DOHH2 (cell line): ENCODE data around the gene FREM1.

Source experiments
- H3F3A ChIP-seq: fragments of 200-600 bp; sonication (generic), shearing (Covaris generic); 2 replicates; pipeline ENCODE4 v1.6.0; 2016; ENCODE audit warnings: antibody characterized with exemption, mild to moderate bottlenecking; ENCODE audit not compliant: control insufficient read depth, insufficient read depth
- H3K27ac ChIP-seq: fragments of 200-600 bp; sonication (generic); 2 replicates; pipeline ENCODE4 v1.5.1; 2014; ENCODE audit warnings: low read depth, mild to moderate bottlenecking, low read length, moderate library complexity
- H3K27me3 ChIP-seq: fragments of 200-600 bp; sonication (generic); 2 replicates; pipeline ENCODE4 v1.6.1; 2014; ENCODE audit warnings: mild to moderate bottlenecking, low read length, mixed read lengths; ENCODE audit not compliant: control insufficient read depth
- H3K36me3 ChIP-seq: fragments of 200-600 bp; sonication (generic); 2 replicates; pipeline ENCODE4 v1.6.1; 2014; ENCODE audit warnings: mild to moderate bottlenecking, low read length, moderate library complexity, mixed read lengths; ENCODE audit not compliant: control insufficient read depth
- H3K4me1 ChIP-seq: fragments of 200-600 bp; sonication (generic); 2 replicates; pipeline ENCODE4 v1.6.1; 2014; ENCODE audit warnings: mild to moderate bottlenecking, low read length, mixed read lengths; ENCODE audit not compliant: control insufficient read depth
- H3K4me2 ChIP-seq: fragments of 200-600 bp; sonication (generic); 2 replicates; pipeline ENCODE4 v1.6.0; 2014; ENCODE audit warnings: mild to moderate bottlenecking, low read length, moderate library complexity
- H3K4me3 ChIP-seq: fragments of 200-600 bp; sonication (generic); 2 replicates; pipeline ENCODE4 v1.5.1; 2014; ENCODE audit warnings: mild to moderate bottlenecking, low read length, mixed read lengths
- H3K79me2 ChIP-seq: fragments of 200-600 bp; sonication (generic); 2 replicates; pipeline ENCODE4 v1.6.1; 2014; ENCODE audit warnings: mild to moderate bottlenecking, low read length, mixed read lengths; ENCODE audit not compliant: control insufficient read depth
- H3K9me2 ChIP-seq: fragments of 200-600 bp; sonication (generic); replicated peaks from 2 replicates; pipeline ENCODE4 v1.6.1; 2014; ENCODE audit warnings: mild to moderate bottlenecking, low read length, mixed read lengths; ENCODE audit not compliant: control insufficient read depth
- H3K9me3 ChIP-seq: fragments of 200-600 bp; sonication (generic); 2 replicates; pipeline ENCODE4 v1.6.1; 2014; ENCODE audit warnings: antibody characterized with exemption, low read length, mixed read lengths; ENCODE audit not compliant: control insufficient read depth, insufficient read depth
- H4K20me1 ChIP-seq: fragments of 200-600 bp; sonication (generic); 2 replicates; pipeline ENCODE4 v1.6.0; 2014; ENCODE audit warnings: low read depth, mild to moderate bottlenecking, antibody characterized with exemption, low read length, moderate library complexity; ENCODE audit not compliant: control insufficient read depth, insufficient read depth
- EZH2phosphoT487 ChIP-seq: fragments of 200-600 bp; sonication (generic); IDR thresholded peaks from 2 replicates; pipeline ENCODE4 v1.6.1; 2017; ENCODE audit warnings: borderline replicate concordance, mild to moderate bottlenecking, antibody characterized with exemption, low read length, moderate library complexity, mixed read lengths
- TF ChIP-seq, protein P1 (sequence below): fragments of 200-600 bp; sonication (generic); IDR thresholded peaks from one replicate; pipeline ENCODE4 v1.5.1; 2014; ENCODE audit warnings: antibody characterized with exemption, mild to moderate bottlenecking, low read depth, low read length; ENCODE audit not compliant: poor library complexity, severe bottlenecking

The FREM1 gene

GRCh38 chr9:14778565-14778964 lies 131.7 kb downstream of the FREM1 start:
- H3K9me2 ChIP-seq, result no peaks in the 10 kb centered on the region
- TF ChIP-seq EZH2phosphoT487, result no peak
- TF ChIP-seq, protein P1, sequence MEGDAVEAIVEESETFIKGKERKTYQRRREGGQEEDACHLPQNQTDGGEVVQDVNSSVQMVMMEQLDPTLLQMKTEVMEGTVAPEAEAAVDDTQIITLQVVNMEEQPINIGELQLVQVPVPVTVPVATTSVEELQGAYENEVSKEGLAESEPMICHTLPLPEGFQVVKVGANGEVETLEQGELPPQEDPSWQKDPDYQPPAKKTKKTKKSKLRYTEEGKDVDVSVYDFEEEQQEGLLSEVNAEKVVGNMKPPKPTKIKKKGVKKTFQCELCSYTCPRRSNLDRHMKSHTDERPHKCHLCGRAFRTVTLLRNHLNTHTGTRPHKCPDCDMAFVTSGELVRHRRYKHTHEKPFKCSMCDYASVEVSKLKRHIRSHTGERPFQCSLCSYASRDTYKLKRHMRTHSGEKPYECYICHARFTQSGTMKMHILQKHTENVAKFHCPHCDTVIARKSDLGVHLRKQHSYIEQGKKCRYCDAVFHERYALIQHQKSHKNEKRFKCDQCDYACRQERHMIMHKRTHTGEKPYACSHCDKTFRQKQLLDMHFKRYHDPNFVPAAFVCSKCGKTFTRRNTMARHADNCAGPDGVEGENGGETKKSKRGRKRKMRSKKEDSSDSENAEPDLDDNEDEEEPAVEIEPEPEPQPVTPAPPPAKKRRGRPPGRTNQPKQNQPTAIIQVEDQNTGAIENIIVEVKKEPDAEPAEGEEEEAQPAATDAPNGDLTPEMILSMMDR, result no peak
- H3K4me2 ChIP-seq, result no peak overlapping the region
- no peaks in the 10 kb centered on the region for H3K79me2 ChIP-seq
- H3K27me3 ChIP-seq, result no peaks in the 10 kb centered on the region
- H3K4me3 ChIP-seq, result no peak overlapping the region
- H3K36me3 ChIP-seq, result no peaks in the 10 kb centered on the region
- no peaks in the 10 kb centered on the region for H3K9me3 ChIP-seq
- H4K20me1 ChIP-seq, result no peaks in the 10 kb centered on the region
- H3K27ac ChIP-seq, result no peak overlapping the region
- H3F3A ChIP-seq, result no peaks in the 10 kb centered on the region
- no peaks in the 10 kb centered on the region for H3K4me1 ChIP-seq

DNA sequence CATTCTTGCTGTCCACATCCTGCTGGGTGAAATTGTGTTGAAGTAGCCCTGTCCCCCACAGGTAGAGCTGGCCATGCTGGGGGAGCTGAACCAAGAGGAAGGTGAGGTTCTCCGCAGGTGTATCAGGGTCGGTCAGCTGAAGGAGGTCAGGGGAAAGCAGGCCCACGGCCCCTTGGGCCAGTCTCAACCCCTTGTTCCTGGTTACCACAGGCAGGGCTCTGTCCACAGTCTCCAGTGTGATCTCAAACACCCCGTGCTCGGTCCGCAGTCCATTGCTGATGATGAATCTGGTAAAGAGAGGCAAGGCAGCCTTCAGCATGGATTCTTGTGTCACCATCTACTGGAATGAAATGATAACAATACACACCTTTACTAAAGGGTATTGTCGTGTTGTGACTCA lies 134.3 kb downstream of the FREM1 start:
- H4K20me1 ChIP-seq, result no peaks in the 10 kb centered on the region
- no peak overlapping the region for H3K27ac ChIP-seq
- no peaks in the 10 kb centered on the region for H3K4me1 ChIP-seq
- no peak for TF ChIP-seq EZH2phosphoT487
- TF ChIP-seq, protein P1, result no peak
- H3K27me3 ChIP-seq, result peaks cover 2% of the 10 kb centered on the region; the same call in 1 of the 2 replicates
- no peak overlapping the region for H3K4me3 ChIP-seq
- H3K79me2 ChIP-seq, result no peaks in the 10 kb centered on the region
- no peaks in the 10 kb centered on the region for H3F3A ChIP-seq
- no peaks in the 10 kb centered on the region for H3K36me3 ChIP-seq
- no peaks in the 10 kb centered on the region for H3K9me2 ChIP-seq
- no peak overlapping the region for H3K4me2 ChIP-seq
- H3K9me3 ChIP-seq, result no peaks in the 10 kb centered on the region

DNA sequence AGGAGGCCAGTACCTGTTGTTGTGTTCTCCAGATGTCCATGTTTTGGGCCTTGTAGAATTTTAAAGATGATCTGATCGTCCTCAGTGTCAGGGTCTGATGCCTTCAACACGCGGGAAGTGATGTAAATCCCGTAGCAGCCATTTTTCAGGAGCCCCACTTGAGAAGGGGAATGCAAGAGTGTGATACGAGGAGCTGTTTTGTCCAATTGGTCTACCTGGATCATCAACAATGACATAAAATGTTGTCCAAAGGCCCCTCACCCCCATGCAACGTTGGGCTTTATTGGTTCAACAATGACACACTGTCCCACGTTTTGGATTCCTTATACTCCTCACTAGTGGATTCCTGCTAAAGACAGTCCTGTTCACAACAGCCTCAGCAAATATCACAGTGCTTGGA lies 139.6 kb downstream of the FREM1 start:
- Histone ChIP-seq H3K9me2 (no peaks in the 10 kb centered on the region), H3K4me3 (no peak overlapping the region), H3K36me3 (no peaks in the 10 kb centered on the region), H3K27ac (no peak overlapping the region), H3K4me1 (no peaks in the 10 kb centered on the region), H3K79me2 (no peaks in the 10 kb centered on the region), H3F3A (no peaks in the 10 kb centered on the region), H4K20me1 (no peaks in the 10 kb centered on the region), H3K9me3 (no peaks in the 10 kb centered on the region), H3K27me3 (peaks cover 14% of the 10 kb centered on the region), H3K4me2 (no peak overlapping the region)
- no peak for TF ChIP-seq EZH2phosphoT487
- TF ChIP-seq, protein P1, result no peak

DNA sequence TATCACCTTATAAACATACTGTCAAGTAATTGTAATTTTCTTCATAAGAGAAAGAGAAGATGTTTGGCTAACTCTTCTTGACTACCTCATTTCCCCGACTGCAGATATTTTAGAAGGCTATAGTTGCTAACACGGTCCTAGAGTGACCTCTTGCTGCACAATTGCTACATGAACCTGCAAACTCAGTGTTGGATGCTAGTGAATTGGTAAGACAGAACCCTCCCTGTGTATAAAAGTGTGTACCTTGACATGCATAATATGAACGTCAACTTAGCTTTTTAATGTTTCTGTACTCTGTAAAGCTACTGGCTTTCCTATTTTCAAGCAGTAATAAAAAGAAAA lies 141.0 kb downstream of the FREM1 start:
- H3K36me3 ChIP-seq, result no peaks in the 10 kb centered on the region
- TF ChIP-seq, protein P1, result peak; percentile 5
- no peak for TF ChIP-seq EZH2phosphoT487
- H3K9me2 ChIP-seq, result no peaks in the 10 kb centered on the region
- no peaks in the 10 kb centered on the region for H3K4me1 ChIP-seq
- H3K4me2 ChIP-seq, result no peak overlapping the region
- H3K79me2 ChIP-seq, result no peaks in the 10 kb centered on the region
- no peaks in the 10 kb centered on the region for H4K20me1 ChIP-seq
- H3K27ac ChIP-seq, result no peak overlapping the region
- no peaks in the 10 kb centered on the region for H3K9me3 ChIP-seq
- H3K27me3 ChIP-seq, result peaks cover 14% of the 10 kb centered on the region
- no peaks in the 10 kb centered on the region for H3F3A ChIP-seq
- H3K4me3 ChIP-seq, result no peak overlapping the region
